GM23338 (cell line): ENCODE results near the gene AP3M1. TPM values are rescaled to one million over a fixed set of nuclear protein-coding genes. Genes with fewer than 3 reads are reported as not detected.

Experiments used
- ATAC-seq: fragments of 200-7000 bp; cut with Tn5 transposase; 3 replicates; pipeline ENCODE4 v1.9.1; 2020
- DNase-seq: peaks from one replicate; pipeline ENCODE4 v3.0.0-alpha.2; 2015; ENCODE audit warnings: low spot score
- H2AFZ ChIP-seq: fragments of 200-600 bp; sonication (generic); 2 replicates; pipeline ENCODE4 v1.8.0; 2016; ENCODE audit warnings: antibody characterized with exemption, mild to moderate bottlenecking, moderate library complexity
- H3F3A ChIP-seq: fragments of 200-600 bp; sonication (generic); replicated peaks from 2 replicates; pipeline ENCODE4 v1.8.0; 2017; ENCODE audit warnings: antibody characterized with exemption, mixed run types, low read depth
- H3K27ac ChIP-seq: fragments of 200-600 bp; sonication (generic); 2 replicates; pipeline ENCODE4 v1.6.1; 2016; ENCODE audit warnings: low read depth
- H3K27me3 ChIP-seq: fragments of 200-600 bp; sonication (generic); 2 replicates; pipeline ENCODE4 v1.8.0; 2016; ENCODE audit warnings: mild to moderate bottlenecking, mixed run types, moderate library complexity; ENCODE audit not compliant: insufficient read depth
- H3K36me3 ChIP-seq: fragments of 200-600 bp; sonication (generic); 2 replicates; pipeline ENCODE4 v1.8.0; 2016; ENCODE audit warnings: mild to moderate bottlenecking; ENCODE audit not compliant: insufficient read depth
- H3K4me1 ChIP-seq: fragments of 200-600 bp; sonication (generic); 2 replicates; pipeline ENCODE4 v1.8.0; 2016; ENCODE audit warnings: mild to moderate bottlenecking, moderate library complexity; ENCODE audit not compliant: insufficient read depth
- H3K4me2 ChIP-seq: fragments of 200-600 bp; sonication (generic); 2 replicates; pipeline ENCODE4 v1.7.1; 2017; ENCODE audit warnings: mixed run types
- H3K4me3 ChIP-seq: fragments of 200-600 bp; sonication (generic); 2 replicates; pipeline ENCODE4 v1.6.1; 2016; ENCODE audit warnings: mixed run types
- H3K79me2 ChIP-seq: fragments of 200-600 bp; sonication (generic); replicated peaks from 2 replicates; pipeline ENCODE4 v1.8.0; 2017; ENCODE audit warnings: mild to moderate bottlenecking; ENCODE audit not compliant: insufficient read depth
- H3K9me2 ChIP-seq: fragments of 200-600 bp; sonication (generic); 2 replicates; pipeline ENCODE4 v1.8.0; 2017; ENCODE audit not compliant: insufficient read depth
- H4K20me1 ChIP-seq: fragments of 200-600 bp; sonication (generic); replicated peaks from 2 replicates; pipeline ENCODE4 v1.8.0; 2017; ENCODE audit warnings: mild to moderate bottlenecking; ENCODE audit not compliant: insufficient read depth
- H3K27ac Mint-ChIP-seq: 2 replicates; pipeline ENCODE4 v1.8.0; 2020; ENCODE audit warnings: inconsistent platforms, mild to moderate bottlenecking, moderate library complexity, mixed read lengths
- H3K27me3 Mint-ChIP-seq: 3 replicates; pipeline ENCODE4 v1.8.0; 2022; ENCODE audit warnings: low read depth, mild to moderate bottlenecking, moderate library complexity, mixed read lengths, inconsistent platforms; ENCODE audit not compliant: insufficient read depth, poor library complexity
- H3K36me3 Mint-ChIP-seq: 3 replicates; pipeline ENCODE4 v1.8.0; 2021; ENCODE audit warnings: low read depth, mild to moderate bottlenecking, inconsistent platforms, moderate library complexity, mixed read lengths
- H3K4me1 Mint-ChIP-seq: 3 replicates; pipeline ENCODE4 v1.8.0; 2020; ENCODE audit warnings: mild to moderate bottlenecking, inconsistent platforms, mixed read lengths
- H3K4me3 Mint-ChIP-seq: 3 replicates; pipeline ENCODE4 v1.8.0; 2021; ENCODE audit warnings: moderate library complexity, mild to moderate bottlenecking, inconsistent platforms, mixed read lengths
- H3K9me3 Mint-ChIP-seq: 3 replicates; pipeline ENCODE4 v1.8.0; 2020; ENCODE audit warnings: moderate library complexity, mild to moderate bottlenecking, inconsistent platforms, mixed read lengths
- CREB1 ChIP-seq: fragments of 250-450 bp; sonication (Bioruptor Pico); IDR thresholded peaks from 2 replicates; pipeline ENCODE4 v1.5.0; 2020; ENCODE audit warnings: low read depth, mild to moderate bottlenecking, moderate library complexity
- EZH2 ChIP-seq: fragments of 200-600 bp; sonication (generic); IDR thresholded peaks from one replicate; pipeline ENCODE4 v1.8.0; 2017; ENCODE audit warnings: antibody characterized with exemption, mild to moderate bottlenecking, low read depth; ENCODE audit not compliant: unreplicated experiment
- EZH2phosphoT487 ChIP-seq: fragments of 200-600 bp; sonication (generic); IDR thresholded peaks from one replicate; pipeline ENCODE4 v1.8.1; 2018; ENCODE audit warnings: antibody characterized with exemption; ENCODE audit not compliant: unreplicated experiment
- JUNB ChIP-seq: IDR thresholded peaks from one replicate; pipeline ENCODE4 v1.6.1; 2016; ENCODE audit warnings: antibody characterized with exemption; ENCODE audit not compliant: unreplicated experiment
- NANOG ChIP-seq: IDR thresholded peaks from 2 replicates; pipeline ENCODE4 v1.6.1; 2016; ENCODE audit warnings: antibody characterized with exemption, borderline replicate concordance
- POLR2AphosphoS5 ChIP-seq: IDR thresholded peaks from 2 replicates; pipeline ENCODE4 v1.6.1; 2016; ENCODE audit warnings: antibody characterized with exemption, low read depth
- STAT1 ChIP-seq: IDR thresholded peaks from one replicate; pipeline ENCODE4 v1.6.1; 2016; ENCODE audit warnings: antibody characterized with exemption; ENCODE audit not compliant: unreplicated experiment
- ZNF114 ChIP-seq: fragments of 250-450 bp; sonication (Bioruptor Pico); IDR thresholded peaks from 2 replicates; pipeline ENCODE4 v1.5.0; 2020; ENCODE audit warnings: mild to moderate bottlenecking, moderate library complexity
- ZNF331 ChIP-seq: fragments of 250-450 bp; sonication (Bioruptor Pico); IDR thresholded peaks from 2 replicates; pipeline ENCODE4 v1.5.0; 2020; ENCODE audit warnings: low read depth, mild to moderate bottlenecking, moderate library complexity
- polyA plus RNA-seq: library from polyadenylated mRNA; unstranded; fragments of >200 nt; fragmentation: Nextera tagmentation; extraction: Ambion mirVana; gene quantifications from 2 replicates; pipeline ENCODE4 v1.2.1, GENCODE V29; 2016
- total RNA-seq: library from RNA; depleted of rRNA; stranded (reverse); fragments of >200 nt; shearing (Covaris generic); gene quantifications from 2 replicates; pipeline ENCODE4 v1.2.3, GENCODE V29; 2014
- TF ChIP-seq, protein P1 (sequence below): fragments of 250-450 bp; sonication (Bioruptor Pico); IDR thresholded peaks from 2 replicates; pipeline ENCODE4 v1.5.0; 2020; ENCODE audit warnings: mild to moderate bottlenecking, moderate library complexity
- TF ChIP-seq, protein P2 (sequence below), 2 experiments: fragments of 200-600 bp in 1 of 2; sonication (generic) in 1 of 2; conservative IDR thresholded peaks; 2 replicates each; pipeline versions ENCODE4 v1.5.1 to v1.6.1; 2016 to 2017; ENCODE audit warnings: antibody characterized with exemption in 2 of 2, low read depth in 2 of 2, mild to moderate bottlenecking in 2 of 2, moderate library complexity in 1 of 2
- TF ChIP-seq, protein P3 (sequence below): IDR thresholded peaks from one replicate; pipeline ENCODE4 v1.6.1; 2018; ENCODE audit warnings: antibody characterized with exemption; ENCODE audit not compliant: unreplicated experiment
- TF ChIP-seq, protein P4 (sequence below): IDR thresholded peaks from 2 replicates; pipeline ENCODE4 v1.6.1; 2016; ENCODE audit warnings: antibody characterized with exemption

AP3M1 gene
- total and polyA plus RNA-seq, 2 experiments from 2014 or later = 13.8 to 41.7 TPM

DNA sequence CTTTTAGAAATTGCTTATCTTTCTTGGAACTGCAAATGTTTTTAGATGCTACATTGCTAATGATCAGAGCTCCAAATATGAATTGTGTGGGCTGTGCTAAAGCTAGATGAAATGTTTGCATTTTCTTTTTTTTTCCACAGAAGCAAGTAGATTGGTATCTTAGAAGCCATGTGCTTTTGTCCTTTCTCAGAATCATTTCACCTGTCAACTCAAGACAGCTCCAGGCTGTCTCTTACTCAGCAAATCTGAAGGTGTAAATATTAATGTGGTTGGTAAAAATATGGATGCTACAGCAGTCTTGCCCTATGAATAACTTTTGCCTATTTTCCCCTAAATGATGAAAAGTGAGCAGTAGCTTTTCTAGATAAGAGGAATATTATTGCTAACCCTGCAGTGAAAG is 41.2 kb downstream of the AP3M1 start:
- no peak overlapping the region for H3K4me2 ChIP-seq
- Mint-ChIP-seq H3K27ac (no peak overlapping the region), H3K36me3 (peaks cover 99% of the 10 kb centered on the region), H3K9me3 (no peaks in the 10 kb centered on the region), H3K4me3 (no peak overlapping the region), H3K27me3 (peaks cover 14% of the 10 kb centered on the region), H3K4me1 (0 out of 3 replicates have a peak, but pooled peaks cover 3% of the 10 kb centered on the region)
- peaks cover 9% of the 10 kb centered on the region for H3K79me2 ChIP-seq
- H2AFZ ChIP-seq = no peak overlapping the region
- no peak for TF ChIP-seq ZNF114 (CRISPR knock-in tag)
- TF ChIP-seq, protein P1, sequence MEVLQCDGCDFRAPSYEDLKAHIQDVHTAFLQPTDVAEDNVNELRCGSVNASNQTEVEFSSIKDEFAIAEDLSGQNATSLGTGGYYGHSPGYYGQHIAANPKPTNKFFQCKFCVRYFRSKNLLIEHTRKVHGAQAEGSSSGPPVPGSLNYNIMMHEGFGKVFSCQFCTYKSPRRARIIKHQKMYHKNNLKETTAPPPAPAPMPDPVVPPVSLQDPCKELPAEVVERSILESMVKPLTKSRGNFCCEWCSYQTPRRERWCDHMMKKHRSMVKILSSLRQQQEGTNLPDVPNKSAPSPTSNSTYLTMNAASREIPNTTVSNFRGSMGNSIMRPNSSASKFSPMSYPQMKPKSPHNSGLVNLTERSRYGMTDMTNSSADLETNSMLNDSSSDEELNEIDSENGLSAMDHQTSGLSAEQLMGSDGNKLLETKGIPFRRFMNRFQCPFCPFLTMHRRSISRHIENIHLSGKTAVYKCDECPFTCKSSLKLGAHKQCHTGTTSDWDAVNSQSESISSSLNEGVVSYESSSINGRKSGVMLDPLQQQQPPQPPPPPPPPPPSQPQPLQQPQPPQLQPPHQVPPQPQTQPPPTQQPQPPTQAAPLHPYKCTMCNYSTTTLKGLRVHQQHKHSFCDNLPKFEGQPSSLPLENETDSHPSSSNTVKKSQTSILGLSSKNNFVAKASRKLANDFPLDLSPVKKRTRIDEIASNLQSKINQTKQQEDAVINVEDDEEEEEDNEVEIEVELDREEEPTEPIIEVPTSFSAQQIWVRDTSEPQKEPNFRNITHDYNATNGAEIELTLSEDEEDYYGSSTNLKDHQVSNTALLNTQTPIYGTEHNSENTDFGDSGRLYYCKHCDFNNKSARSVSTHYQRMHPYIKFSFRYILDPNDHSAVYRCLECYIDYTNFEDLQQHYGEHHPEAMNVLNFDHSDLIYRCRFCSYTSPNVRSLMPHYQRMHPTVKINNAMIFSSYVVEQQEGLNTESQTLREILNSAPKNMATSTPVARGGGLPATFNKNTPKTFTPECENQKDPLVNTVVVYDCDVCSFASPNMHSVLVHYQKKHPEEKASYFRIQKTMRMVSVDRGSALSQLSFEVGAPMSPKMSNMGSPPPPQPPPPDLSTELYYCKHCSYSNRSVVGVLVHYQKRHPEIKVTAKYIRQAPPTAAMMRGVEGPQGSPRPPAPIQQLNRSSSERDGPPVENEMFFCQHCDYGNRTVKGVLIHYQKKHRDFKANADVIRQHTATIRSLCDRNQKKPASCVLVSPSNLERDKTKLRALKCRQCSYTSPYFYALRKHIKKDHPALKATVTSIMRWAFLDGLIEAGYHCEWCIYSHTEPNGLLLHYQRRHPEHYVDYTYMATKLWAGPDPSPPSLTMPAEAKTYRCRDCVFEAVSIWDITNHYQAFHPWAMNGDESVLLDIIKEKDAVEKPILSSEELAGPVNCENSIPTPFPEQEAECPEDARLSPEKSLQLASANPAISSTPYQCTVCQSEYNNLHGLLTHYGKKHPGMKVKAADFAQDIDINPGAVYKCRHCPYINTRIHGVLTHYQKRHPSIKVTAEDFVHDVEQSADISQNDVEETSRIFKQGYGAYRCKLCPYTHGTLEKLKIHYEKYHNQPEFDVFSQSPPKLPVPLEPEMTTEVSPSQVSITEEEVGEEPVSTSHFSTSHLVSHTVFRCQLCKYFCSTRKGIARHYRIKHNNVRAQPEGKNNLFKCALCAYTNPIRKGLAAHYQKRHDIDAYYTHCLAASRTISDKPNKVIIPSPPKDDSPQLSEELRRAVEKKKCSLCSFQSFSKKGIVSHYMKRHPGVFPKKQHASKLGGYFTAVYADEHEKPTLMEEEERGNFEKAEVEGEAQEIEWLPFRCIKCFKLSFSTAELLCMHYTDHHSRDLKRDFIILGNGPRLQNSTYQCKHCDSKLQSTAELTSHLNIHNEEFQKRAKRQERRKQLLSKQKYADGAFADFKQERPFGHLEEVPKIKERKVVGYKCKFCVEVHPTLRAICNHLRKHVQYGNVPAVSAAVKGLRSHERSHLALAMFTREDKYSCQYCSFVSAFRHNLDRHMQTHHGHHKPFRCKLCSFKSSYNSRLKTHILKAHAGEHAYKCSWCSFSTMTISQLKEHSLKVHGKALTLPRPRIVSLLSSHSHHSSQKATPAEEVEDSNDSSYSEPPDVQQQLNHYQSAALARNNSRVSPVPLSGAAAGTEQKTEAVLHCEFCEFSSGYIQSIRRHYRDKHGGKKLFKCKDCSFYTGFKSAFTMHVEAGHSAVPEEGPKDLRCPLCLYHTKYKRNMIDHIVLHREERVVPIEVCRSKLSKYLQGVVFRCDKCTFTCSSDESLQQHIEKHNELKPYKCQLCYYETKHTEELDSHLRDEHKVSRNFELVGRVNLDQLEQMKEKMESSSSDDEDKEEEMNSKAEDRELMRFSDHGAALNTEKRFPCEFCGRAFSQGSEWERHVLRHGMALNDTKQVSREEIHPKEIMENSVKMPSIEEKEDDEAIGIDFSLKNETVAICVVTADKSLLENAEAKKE (CRISPR knock-in tag) = no peak
- TF ChIP-seq, protein P2, sequence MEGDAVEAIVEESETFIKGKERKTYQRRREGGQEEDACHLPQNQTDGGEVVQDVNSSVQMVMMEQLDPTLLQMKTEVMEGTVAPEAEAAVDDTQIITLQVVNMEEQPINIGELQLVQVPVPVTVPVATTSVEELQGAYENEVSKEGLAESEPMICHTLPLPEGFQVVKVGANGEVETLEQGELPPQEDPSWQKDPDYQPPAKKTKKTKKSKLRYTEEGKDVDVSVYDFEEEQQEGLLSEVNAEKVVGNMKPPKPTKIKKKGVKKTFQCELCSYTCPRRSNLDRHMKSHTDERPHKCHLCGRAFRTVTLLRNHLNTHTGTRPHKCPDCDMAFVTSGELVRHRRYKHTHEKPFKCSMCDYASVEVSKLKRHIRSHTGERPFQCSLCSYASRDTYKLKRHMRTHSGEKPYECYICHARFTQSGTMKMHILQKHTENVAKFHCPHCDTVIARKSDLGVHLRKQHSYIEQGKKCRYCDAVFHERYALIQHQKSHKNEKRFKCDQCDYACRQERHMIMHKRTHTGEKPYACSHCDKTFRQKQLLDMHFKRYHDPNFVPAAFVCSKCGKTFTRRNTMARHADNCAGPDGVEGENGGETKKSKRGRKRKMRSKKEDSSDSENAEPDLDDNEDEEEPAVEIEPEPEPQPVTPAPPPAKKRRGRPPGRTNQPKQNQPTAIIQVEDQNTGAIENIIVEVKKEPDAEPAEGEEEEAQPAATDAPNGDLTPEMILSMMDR (conservative IDR thresholded peaks at IDR 0.05; ENCODE audit: low read depth in 2 of 2) = no peak
- no peak for TF ChIP-seq EZH2phosphoT487
- TF ChIP-seq, protein P3, sequence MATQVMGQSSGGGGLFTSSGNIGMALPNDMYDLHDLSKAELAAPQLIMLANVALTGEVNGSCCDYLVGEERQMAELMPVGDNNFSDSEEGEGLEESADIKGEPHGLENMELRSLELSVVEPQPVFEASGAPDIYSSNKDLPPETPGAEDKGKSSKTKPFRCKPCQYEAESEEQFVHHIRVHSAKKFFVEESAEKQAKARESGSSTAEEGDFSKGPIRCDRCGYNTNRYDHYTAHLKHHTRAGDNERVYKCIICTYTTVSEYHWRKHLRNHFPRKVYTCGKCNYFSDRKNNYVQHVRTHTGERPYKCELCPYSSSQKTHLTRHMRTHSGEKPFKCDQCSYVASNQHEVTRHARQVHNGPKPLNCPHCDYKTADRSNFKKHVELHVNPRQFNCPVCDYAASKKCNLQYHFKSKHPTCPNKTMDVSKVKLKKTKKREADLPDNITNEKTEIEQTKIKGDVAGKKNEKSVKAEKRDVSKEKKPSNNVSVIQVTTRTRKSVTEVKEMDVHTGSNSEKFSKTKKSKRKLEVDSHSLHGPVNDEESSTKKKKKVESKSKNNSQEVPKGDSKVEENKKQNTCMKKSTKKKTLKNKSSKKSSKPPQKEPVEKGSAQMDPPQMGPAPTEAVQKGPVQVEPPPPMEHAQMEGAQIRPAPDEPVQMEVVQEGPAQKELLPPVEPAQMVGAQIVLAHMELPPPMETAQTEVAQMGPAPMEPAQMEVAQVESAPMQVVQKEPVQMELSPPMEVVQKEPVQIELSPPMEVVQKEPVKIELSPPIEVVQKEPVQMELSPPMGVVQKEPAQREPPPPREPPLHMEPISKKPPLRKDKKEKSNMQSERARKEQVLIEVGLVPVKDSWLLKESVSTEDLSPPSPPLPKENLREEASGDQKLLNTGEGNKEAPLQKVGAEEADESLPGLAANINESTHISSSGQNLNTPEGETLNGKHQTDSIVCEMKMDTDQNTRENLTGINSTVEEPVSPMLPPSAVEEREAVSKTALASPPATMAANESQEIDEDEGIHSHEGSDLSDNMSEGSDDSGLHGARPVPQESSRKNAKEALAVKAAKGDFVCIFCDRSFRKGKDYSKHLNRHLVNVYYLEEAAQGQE = no peak
- TF ChIP-seq JUNB = no peak
- no peak for TF ChIP-seq POLR2AphosphoS5
- TF ChIP-seq, protein P4, sequence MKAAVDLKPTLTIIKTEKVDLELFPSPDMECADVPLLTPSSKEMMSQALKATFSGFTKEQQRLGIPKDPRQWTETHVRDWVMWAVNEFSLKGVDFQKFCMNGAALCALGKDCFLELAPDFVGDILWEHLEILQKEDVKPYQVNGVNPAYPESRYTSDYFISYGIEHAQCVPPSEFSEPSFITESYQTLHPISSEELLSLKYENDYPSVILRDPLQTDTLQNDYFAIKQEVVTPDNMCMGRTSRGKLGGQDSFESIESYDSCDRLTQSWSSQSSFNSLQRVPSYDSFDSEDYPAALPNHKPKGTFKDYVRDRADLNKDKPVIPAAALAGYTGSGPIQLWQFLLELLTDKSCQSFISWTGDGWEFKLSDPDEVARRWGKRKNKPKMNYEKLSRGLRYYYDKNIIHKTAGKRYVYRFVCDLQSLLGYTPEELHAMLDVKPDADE = no peak
- no peak for TF ChIP-seq CREB1 (CRISPR knock-in tag)
- TF ChIP-seq STAT1 = no peak
- no peak for TF ChIP-seq ZNF331
- TF ChIP-seq NANOG = no peak
- TF ChIP-seq EZH2 = no peak
- ATAC-seq (no peak), DNase-seq (no peak)
- H3K4me3 ChIP-seq = no peak overlapping the region
- no peaks in the 10 kb centered on the region for H3K4me1 ChIP-seq
- no peak overlapping the region for H3K27ac ChIP-seq
- peaks cover 84% of the 10 kb centered on the region for H3K36me3 ChIP-seq
- H4K20me1 ChIP-seq = peaks cover 27% of the 10 kb centered on the region
- H3K9me2 ChIP-seq = no peaks in the 10 kb centered on the region
- H3K27me3 ChIP-seq = no peaks in the 10 kb centered on the region
- H3F3A ChIP-seq = peaks cover 22% of the 10 kb centered on the region
